GM19025 (cell line): ENCODE measurements around the gene ARL15.
"Not testable (repeated sequence)": the region's sequence is repeated elsewhere in the genome, so short reads cannot be mapped to it uniquely, and the experiment has no call there.

Experiments used
- ATAC-seq: cut with Tn5 transposase; IDR thresholded peaks from one replicate; pipeline ENCODE4 v1.9.1; 2021; ENCODE audit warnings: mild to moderate bottlenecking, low read depth, moderate library complexity; ENCODE audit not compliant: unreplicated experiment

The ARL15 gene

DNA sequence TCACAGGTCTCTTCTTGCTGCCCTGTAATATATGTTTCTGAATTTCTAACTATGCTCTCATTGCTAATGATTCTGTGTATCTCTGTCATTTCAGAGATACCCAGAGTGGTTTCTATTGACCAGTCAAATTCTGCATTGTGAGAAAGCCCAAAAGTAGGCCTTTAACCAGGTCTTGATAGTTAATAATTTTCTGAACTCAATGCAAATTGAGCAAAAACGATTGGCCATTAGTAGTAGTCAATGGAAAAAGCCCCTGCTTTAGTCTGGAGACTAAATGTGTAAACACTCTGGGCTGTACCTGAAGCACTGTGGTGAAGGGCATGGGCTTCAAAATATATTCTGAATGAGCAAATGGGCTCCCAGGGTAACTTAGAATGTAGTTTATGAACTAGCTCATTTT lies 307.6 kb downstream of the ARL15 start:
- ATAC-seq = no peak

DNA sequence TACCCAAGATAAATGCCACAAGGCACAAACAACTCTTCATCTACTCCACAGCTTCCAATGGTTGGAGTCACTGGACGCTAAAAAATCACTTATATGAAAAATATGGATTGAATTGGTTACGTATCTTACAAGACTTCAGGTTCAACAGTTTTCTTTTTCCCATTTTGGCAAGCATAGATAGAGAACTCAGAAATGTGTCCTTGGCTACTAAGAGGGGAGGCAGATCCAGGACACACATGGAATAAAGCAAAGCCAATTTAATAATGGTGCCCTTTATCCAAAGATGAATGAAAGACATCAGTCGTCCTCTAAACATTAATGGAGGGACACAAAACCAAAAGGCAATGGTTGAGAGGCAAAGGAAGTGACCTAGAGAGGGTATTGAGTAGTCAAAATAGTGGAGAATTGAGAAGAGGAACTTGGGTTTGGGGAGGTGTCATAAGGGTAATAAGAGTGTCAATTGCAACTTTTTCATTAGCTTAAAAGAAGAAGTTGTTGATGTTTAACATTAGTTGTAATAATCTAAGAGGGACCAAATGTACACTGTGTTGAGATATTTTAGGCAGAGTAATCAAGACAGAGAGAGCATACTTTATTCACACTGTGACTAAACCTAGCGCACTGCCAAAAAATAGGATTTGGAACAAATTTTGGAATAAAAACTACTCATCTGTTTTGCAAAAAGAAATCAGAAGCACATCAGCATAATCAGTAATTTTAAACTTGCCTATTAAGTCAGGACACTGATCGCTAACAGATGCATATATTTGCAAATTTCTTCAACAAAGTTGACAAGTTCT lies 308.2 kb downstream of the ARL15 start:
- no peak for ATAC-seq

DNA sequence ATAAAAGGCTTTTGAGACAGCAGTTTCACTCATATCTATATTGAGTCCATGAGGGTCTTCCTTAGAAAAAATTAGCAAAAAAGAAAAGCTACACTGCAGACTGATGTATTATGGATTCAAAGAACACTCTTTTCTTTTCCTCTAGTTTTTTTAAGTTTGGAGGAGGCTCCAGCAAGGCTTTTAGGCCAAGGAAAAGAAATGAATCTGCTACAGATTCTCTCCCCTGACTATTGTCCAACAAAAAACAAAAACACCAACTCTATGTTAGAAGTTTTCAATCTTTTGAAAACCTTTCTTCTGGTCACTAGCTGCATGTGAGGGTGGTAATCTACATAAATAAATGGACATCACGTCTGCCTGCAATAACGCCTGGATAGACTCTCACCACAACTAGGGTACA lies 310.4 kb downstream of the ARL15 start:
- ATAC-seq = no peak

DNA sequence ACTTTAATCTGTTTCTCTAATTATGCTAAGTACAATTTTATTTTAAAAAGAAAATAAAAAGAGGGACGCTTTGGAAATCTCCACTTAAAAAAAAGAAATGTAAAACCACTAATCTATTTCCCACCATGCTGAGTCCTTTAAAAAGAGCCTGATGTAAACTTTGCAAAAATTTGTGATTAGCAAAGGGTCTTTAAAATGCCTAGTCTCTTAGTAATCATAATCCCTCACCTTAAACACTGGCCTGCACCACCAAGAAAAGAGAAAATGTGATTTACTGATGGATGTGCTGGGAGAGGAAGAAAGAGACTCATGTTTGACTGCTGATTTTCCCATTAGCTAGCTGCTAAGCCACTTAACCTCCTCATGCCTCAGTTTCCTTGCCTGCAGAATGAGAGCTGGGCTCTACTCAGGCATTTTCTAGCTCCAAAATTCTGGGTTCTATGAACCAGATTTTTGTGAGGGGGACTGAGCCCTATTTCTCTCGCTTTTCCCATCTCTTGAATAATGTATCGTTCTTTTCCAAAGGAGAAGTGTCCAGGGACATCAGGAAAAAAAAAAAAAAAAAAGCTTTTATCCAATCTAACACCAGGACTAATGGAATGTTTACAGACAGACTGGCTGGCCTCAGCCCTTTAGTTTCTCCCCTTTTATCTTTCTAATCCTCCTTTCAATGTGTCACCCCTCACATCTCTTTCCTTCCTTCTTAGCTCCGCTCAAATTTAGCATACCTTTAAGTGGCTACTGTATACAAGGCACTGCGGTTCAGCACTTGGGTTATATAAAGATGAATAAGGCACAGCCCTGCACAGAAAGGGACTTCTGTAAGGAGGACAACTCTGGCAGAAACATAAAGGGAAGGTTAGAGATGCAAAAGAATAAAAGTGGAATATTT lies 312.4 kb downstream of the ARL15 start:
- ATAC-seq = no peak

DNA sequence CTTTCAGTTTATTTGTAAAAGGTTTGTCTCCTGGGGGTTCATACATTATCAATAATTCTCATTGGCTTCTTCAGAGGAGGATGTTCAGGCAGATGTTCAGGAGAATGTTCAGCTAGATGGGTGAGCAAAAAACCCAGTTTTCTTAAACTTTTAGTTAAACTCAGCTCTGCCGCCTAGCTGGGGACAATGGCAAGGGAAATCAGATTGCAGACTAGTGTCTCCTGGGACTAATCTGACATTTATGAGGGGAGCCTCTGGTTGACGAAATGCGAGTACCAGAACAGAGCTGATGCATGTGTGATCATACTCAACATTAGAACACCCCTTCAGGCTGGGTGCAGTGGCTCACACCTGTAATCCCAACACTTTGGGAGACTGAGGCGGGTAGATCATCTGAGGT lies 314.4 kb downstream of the ARL15 start:
- ATAC-seq = no peak

DNA sequence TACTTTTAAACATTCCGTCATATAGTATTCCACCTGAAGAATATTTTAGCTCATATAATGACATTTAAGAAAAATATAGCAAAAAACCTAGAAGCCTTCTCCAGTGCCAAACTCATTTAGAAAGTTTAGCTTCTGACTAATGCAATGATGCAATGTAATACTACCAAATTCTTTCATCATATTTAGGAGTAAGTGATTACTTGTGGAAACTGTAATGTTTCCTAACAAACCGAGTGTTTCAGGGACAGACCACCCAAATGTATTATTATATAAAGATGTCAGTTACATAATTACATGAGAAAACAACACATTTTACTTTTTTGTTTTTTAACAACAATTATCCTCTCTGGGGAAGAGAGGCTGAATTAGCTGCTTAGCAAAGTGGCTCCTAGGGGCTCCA lies 316.2 kb downstream of the ARL15 start:
- no peak for ATAC-seq

DNA sequence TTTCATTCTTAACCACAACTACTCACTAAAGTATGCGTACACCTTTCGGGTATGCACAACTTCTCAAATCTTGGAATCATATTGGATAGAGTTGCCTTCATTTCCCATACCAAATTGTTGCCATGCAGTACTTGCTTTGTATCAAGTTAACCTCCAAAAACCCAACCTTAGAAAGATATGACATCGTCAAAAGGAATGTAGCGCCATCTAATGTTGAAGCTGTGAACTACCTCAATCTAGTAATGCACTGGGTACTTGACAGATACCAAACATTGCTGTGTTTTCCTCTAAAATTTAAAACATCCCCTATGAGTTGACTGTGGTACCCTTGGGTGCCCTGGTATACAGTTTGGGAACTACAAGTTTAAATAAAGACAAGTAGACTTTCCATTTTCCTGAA lies 318.4 kb downstream of the ARL15 start:
- ATAC-seq = no peak

DNA sequence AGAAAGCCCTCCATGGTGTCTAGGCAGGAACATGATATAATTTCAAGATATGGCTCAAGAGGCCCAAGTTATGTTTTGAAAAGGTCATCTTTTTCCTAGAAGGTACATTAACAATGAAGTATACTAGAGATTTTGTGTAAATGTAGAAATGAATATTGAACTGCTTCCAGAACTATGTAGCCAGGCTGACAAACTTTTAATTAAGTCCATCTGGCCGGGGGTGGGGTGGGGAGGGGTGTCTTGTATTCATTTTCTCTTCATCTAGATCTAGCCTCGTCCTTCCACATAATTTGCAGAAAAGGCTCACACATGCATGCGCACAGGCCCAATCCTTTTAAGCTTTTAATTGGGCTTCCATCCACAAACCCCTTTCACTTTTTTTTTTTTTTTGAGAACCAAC lies 323.3 kb downstream of the ARL15 start:
- no peak for ATAC-seq

DNA sequence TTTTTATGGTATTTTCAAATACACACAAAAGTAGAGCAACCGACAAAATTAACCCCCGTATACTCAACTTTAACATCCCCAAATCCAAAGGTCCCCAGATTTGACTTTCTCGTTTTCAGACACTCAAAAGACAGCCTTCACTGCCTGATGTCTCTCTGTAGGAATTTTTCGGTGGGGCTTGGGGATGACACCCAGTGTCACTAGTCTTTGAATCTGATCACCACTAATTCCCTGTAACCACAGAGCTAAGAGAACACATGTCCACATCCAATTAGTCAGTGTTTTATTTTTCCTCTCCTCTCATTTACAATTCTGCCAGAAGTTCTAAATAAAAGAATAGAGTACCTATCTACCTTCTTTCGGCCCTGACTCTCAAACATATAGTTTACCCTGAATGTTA lies 324.6 kb downstream of the ARL15 start:
- no peak for ATAC-seq

DNA sequence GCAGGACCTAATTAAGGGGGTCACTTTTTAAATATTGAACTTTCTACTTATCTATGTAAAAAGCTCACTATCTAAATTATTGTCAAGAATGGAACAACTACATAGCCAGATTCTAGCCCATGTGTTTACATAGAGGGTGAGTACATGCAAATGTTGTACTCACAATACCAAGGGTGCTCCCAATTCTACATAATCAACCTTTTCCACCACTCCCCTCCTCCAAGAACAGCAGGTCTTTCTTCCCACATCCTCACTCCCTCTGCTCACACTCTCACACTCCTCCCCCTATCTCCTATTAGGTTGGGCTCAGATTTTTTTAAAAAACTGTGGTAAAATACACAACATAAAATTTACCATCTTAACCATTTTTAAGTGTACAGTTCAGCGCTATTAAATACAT lies 325.4 kb downstream of the ARL15 start:
- no peak for ATAC-seq

DNA sequence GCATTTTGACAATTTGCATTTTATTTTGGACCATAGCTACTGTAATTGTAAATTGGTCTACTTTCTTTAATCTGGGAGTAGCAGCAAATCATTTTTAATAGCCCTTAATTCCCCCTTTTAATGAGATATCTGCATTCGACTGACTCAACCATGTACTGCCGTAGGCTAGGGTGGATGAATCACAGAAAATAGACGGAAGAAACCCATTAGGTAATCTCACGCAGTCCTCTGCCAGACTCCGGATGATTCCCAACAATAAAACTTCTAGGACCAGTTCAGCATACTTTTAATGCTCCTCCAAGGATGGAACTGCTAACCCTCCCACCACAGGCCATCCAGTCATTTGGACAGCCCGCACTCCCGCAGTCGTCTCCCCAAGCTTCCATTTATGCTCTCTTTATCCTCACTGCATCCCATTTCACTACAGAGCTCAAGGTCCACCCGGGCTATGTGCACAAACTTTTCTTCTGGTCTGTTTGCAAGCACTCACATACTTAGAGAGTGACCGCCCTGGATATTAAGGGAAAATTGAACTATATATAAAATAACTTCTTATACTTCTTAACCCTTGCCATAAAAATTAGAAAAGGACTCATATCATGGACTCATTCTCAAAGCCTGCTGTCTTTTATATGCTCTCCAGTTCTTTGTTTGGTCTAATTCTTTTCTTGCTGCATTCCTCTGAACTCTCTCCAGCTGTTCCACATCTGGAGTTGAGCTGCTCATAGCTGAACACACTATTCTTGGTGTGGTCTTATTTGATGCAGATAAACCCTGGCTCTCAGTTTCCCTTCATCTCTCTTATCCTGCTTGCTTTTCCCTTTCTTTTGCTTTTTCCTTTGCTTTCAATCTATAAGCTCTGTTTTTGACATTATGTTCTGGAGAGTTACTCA lies 326.6 kb downstream of the ARL15 start:
- no peak for ATAC-seq

DNA sequence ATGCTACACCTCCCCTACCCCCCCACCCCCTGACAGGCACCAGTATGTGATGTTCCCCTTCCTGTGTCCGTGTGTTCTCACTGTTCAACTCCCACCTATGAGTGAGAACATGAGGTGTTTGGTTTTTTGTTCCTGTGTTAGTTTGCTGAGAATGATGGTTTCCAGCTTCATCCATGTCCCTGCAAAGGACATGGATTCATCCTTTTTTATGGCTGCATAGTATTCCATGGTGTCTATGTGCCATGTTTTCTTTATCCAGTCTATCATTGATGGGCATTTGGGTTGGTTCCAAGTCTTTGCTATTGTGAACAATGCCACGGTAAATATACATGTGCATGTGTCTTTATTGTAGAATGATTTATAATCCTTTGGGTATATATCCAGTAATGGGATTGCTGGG lies 328.1 kb downstream of the ARL15 start:
- not testable (repeated sequence) for ATAC-seq

DNA sequence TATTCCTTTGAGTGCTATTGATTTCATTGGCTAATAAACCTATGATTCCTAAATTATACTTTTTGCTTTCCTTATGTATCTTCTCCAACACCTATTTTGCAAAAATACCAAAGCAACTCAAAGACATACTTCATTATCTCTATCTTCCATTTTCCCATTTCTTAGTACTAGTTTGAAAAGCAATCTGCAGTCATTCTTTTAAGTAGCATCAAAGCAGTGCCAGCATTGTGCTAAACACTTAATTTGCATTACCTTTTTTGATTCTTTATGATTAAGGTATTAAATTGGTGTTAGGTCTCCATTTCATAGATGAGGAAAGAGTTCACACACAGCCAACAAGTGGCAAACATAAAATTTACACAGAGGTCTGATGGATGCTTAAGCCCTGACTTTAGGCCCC lies 330.3 kb downstream of the ARL15 start:
- ATAC-seq = no peak

DNA sequence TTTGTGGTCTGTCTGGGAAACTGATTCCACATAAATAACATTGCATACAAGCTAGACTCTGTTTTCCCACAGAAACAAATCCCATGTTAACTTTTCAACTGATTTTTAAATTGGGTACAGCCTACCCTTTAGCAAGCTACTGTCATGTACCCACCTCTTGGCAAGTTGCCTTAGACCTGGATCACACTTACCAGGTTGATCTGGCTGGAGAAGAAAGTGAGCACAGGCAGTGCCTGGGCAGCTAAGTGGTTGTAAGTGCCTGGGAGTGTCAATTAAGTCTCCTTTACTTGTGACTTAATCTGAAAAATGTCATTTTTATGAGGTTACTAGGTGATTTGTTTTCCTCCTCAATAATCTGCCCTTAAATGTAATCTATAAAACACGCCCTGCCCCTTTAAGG lies 336.4 kb downstream of the ARL15 start:
- ATAC-seq = no peak

DNA sequence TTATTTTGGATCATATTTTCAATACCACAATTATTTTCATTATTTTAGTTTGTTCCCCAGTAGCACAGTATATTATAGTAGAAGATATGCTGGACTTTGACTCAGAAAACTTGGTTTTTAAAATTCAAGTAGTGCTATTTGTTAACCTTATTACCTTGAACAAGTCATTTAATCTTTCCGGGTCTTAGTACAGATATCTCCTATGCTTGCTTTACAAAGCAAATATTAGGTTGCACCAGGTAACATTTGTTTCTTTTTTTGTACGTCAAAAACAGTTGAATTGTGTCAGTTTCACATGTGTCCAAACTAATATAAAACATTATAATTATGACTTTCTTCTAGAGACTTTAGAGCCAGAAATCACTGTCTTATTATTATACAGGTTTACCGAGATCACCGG lies 338.1 kb downstream of the ARL15 start:
- ATAC-seq = no peak

DNA sequence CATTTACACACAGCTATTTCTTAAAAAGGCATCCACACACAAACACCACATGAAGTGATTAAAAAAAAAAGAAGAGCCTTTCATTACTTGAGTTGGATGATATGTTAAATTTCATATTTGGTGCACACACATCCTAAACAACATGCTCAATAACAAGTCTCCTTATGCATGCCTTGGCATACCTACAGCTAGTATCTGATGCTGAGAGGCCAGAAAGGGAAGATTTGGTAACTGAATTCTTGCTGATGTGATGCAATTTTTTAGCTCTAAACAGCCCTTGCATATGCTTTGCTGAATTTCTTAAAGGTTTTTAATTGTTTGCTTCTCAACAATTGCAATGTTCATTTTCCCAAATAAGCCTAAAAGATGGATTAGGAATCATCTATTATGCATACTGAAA lies 338.8 kb downstream of the ARL15 start:
- ATAC-seq = no peak

DNA sequence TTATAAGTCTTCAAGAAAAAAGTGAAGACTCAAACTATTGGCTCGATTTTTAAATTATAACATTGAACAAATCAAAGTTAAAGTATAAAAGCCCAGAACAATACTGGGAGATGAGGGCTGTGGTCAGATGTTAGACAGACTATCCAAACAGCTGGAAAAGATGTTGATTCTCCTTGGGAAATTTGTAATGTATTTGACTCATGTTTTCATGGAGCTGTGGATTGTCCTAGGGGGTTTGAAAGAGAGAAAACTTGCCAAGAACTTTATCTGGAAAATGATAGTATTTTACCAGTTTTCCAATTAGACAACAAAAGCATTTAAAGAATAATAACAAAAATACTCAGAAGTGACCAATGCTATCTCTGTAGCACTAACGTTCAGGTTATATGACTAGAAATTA lies 339.2 kb downstream of the ARL15 start:
- no peak for ATAC-seq

DNA sequence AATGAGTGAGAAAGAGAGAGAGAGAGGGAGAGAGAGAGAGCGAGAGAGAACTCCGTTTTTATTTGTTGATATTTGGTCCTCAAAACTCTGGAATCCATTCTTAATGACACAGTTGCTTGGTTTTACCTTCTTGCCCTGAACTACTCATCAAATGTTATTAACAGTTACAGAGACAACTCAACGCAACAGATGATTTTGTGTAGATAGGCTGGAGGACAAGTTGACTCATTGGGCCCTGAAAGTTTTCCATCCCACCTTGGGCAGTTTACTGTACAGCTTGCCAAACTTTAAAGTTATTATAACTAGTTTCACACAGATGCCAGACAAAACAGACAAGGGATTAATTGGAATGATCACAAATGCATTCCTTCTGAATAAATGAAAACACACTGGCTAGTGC lies 339.9 kb downstream of the ARL15 start:
- no peak for ATAC-seq

DNA sequence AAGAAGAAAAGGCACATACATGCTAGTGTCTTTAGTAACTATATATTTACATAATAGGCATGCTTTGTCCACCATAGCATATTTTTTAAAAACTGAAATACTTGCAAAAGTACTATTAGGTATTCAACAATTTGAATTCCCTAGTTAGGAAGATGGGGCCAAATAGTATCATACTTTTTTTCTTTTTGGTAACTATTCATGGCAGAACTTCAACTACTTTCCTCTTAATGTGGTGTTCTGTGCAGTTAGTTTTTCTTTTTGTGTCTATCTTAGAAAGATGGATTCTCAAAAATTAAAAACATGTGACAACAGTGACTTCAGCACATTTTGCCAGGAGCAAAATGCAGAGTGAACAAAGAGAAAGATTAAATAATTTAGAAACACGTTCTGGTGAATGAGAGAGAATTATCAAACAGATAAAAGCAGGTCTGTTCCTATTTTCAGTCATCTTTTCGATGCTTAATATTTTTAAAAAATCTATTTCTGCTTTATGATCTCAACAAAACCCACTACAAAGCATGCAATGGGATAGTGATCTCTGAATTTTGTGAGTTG lies 341.1 kb downstream of the ARL15 start:
- ATAC-seq = no peak

DNA sequence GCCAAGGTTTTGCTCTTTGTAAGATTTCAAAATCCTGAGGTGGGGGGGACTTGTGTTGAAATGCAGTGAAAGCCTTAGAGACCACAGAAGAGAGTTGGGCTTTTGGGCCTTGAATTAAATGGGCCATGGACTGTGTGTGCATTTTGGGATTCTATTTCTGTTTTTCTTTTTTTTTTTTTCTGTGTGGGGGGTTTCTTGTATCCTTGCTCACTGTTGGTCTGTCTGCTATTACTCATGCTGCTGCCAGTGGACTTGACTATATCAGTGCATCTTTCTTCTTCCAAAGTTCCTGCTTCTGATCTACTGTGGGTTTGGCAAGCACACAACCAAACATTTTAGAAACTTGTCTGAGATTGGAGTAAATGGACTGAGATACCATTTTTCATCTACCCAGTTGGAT lies 344.9 kb downstream of the ARL15 start:
- no peak for ATAC-seq

DNA sequence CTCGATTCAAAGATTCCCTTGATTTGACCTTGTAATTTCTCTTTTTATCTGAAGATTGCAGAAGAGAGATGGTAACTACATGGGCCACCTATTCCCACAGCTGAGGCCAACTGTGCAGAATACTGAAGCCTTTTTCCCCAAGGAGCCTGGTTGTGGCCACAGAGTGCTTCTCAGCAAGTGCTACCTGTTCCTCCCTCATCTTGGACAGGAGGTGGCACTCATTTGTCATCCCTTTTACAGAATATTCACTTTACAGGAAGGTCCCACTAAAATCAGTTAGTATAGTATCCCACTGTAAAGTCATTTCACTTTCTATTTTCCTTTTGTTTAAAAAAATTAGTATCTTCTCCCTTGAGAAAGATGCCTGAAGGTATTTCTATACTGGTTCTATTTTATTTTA lies 346.4 kb downstream of the ARL15 start:
- ATAC-seq = no peak
